B cell (primary cell): ENCODE data around the gene CD28. TPM values are rescaled to one million over a fixed set of nuclear protein-coding genes. Genes with fewer than 3 reads are reported as not detected.

Experiments
- ATAC-seq: fragments of 200-7000 bp; cut with Tn5 transposase; one replicate; pipeline ENCODE4 v1.10.0; 2021; ENCODE audit warnings: low read depth, mild to moderate bottlenecking, moderate number of reproducible peaks, moderate library complexity
- CTCF ChIA-PET: fragments of 350-600 bp; sonication (Branson Sonifier 250); formaldehyde crosslinking; loops from one replicate; lab custom pipeline; 2021; ENCODE audit warnings: antibody characterized with exemption, inconsistent platforms; lab: Charles Lee
- POLR2A ChIA-PET: fragments of 350-600 bp; sonication (Branson Sonifier 250); formaldehyde crosslinking; loops from one replicate; lab custom pipeline; 2021; ENCODE audit warnings: antibody characterized with exemption; lab: Charles Lee
- DNase-seq: peaks from one replicate; pipeline ENCODE4 v3.0.0; 2013
- H2AFZ ChIP-seq: 2 replicates; pipeline ENCODE4 v1.6.1; 2012; ENCODE audit warnings: mild to moderate bottlenecking, low read depth, low read length; ENCODE audit not compliant: insufficient read depth, poor library complexity, severe bottlenecking
- H3K27ac ChIP-seq, 2 donors: 1 replicate in 1 of 2; 2 replicates in 1 of 2; pipeline ENCODE4 v1.5.1; 2012 to 2013; ENCODE audit warnings: low read length in 2 of 2, mild to moderate bottlenecking in 2 of 2, moderate library complexity in 1 of 2
- H3K27me3 ChIP-seq, 4 experiments: fragments of 200-600 bp in 1 of 4; sonication (generic) in 1 of 4; replicated peaks in 1 of 4; 1 replicate in 2 of 4; 2 replicates in 2 of 4; pipeline versions ENCODE4 v1.6.1 to v1.7.0; 2013 to 2016; ENCODE audit warnings: low read length in 3 of 4, mild to moderate bottlenecking in 2 of 4, mixed read lengths in 1 of 4, moderate library complexity in 1 of 4; ENCODE audit not compliant: insufficient read depth in 4 of 4, control insufficient read depth in 3 of 4; ENCODE audit errors: control extremely low read depth in 1 of 4
- H3K36me3 ChIP-seq, 2 experiments: replicated peaks in 1 of 2; 1 replicate in 1 of 2; 2 replicates in 1 of 2; pipeline versions ENCODE4 v1.6.1 to v1.7.1; 2013; ENCODE audit warnings: low read length in 1 of 2; ENCODE audit not compliant: insufficient read depth in 2 of 2, control insufficient read depth in 1 of 2; ENCODE audit errors: control extremely low read depth in 1 of 2, extremely low read depth in 1 of 2
- H3K4me1 ChIP-seq, 2 donors: fragments of 200-600 bp in 1 of 2; sonication (generic) in 1 of 2; 1 replicate in 1 of 2; 2 replicates in 1 of 2; pipeline versions ENCODE4 v1.5.1 to v1.6.1; 2013 to 2017; ENCODE audit warnings: low read length in 2 of 2; ENCODE audit not compliant: control insufficient read depth in 2 of 2, insufficient read depth in 2 of 2
- H3K4me2 ChIP-seq: replicated peaks from 2 replicates; pipeline ENCODE3; 2012; ENCODE audit warnings: mild to moderate bottlenecking, low read depth, low read length; ENCODE audit not compliant: poor library complexity, severe bottlenecking
- H3K4me3 ChIP-seq, 5 experiments: fragments of 200-600 bp in 1 of 5; sonication (generic) in 1 of 5; 1 replicate in 3 of 5; 2 replicates in 2 of 5; pipeline versions ENCODE4 v1.5.1 to v1.7.0; 2011 to 2016; ENCODE audit warnings: low read length in 4 of 5, mild to moderate bottlenecking in 4 of 5, low read depth in 2 of 5, control low read depth in 1 of 5, moderate library complexity in 1 of 5; ENCODE audit not compliant: insufficient read depth in 1 of 5; ENCODE audit errors: control extremely low read depth in 1 of 5, extremely low read depth in 1 of 5
- H3K79me2 ChIP-seq: fragments of 200-600 bp; sonication (generic); one replicate; pipeline ENCODE4 v1.6.0; 2016; ENCODE audit warnings: low read length; ENCODE audit not compliant: control insufficient read depth, insufficient read depth
- H3K9ac ChIP-seq: fragments of 200-600 bp; sonication (generic); 2 replicates; pipeline ENCODE4 v1.6.1; 2017; ENCODE audit warnings: mild to moderate bottlenecking, low read length, moderate library complexity
- H3K9me3 ChIP-seq, 3 donors: one replicate each; pipeline versions ENCODE4 v1.6.1 to v1.7.1; 2013; ENCODE audit warnings: low read length in 2 of 3; ENCODE audit not compliant: control insufficient read depth in 2 of 3, insufficient read depth in 1 of 3; ENCODE audit errors: control extremely low read depth in 1 of 3
- H4K20me1 ChIP-seq: 2 replicates; pipeline ENCODE4 v1.6.0; 2012; ENCODE audit warnings: mild to moderate bottlenecking, low read length; ENCODE audit not compliant: insufficient read depth, control insufficient read depth, poor library complexity, severe bottlenecking
- H3K27ac Mint-ChIP-seq: one replicate; pipeline ENCODE4 v1.8.0; 2021; ENCODE audit warnings: mixed read lengths
- H3K27me3 Mint-ChIP-seq: one replicate; pipeline ENCODE4 v1.8.0; 2021; ENCODE audit warnings: mixed read lengths
- H3K4me1 Mint-ChIP-seq: one replicate; pipeline ENCODE4 v1.8.0; 2021; ENCODE audit warnings: mixed read lengths
- H3K4me3 Mint-ChIP-seq: one replicate; pipeline ENCODE4 v1.8.0; 2021; ENCODE audit warnings: mixed read lengths
- H3K9me3 Mint-ChIP-seq: one replicate; pipeline ENCODE4 v1.8.0; 2022; ENCODE audit warnings: mixed read lengths; ENCODE audit not compliant: insufficient read depth
- CTCF ChIP-seq: fragments of 200-600 bp; IDR thresholded peaks from one replicate; pipeline ENCODE4 v1.8.0; 2022; ENCODE audit warnings: antibody characterized with exemption, mild to moderate bottlenecking
- EZH2 ChIP-seq: IDR thresholded peaks from 2 replicates; pipeline ENCODE4 v1.6.1; 2012; ENCODE audit warnings: borderline replicate concordance, low read depth, mild to moderate bottlenecking, moderate library complexity, low read length; ENCODE audit not compliant: insufficient read depth, poor library complexity, severe bottlenecking
- WGBS: methylation state at CpG from one replicate; pipeline ENCODE4 v1.1.5; 2013; ENCODE audit warnings: missing lambda C conversion rate; ENCODE audit not compliant: insufficient coverage; 5-methylcytosine and 5-hydroxymethylcytosine counted together
- intact Hi-C: fragments of 100-400 bp; cut with micrococcal nuclease; formaldehyde crosslinking; loops from one replicate; pipeline ENCODE4 v1.10.0; 2022
- polyA plus RNA-seq: library from polyadenylated mRNA; depleted of rRNA; stranded (reverse); fragments of >200 nt; gene quantifications from 2 replicates; pipeline ENCODE4 v1.2.3, GENCODE V29; 2012
- total RNA-seq, 2 donors: library from RNA; stranded (reverse); fragments of 120-200 nt in 1 of 2; gene quantifications; 1 replicate in 1 of 2; 2 replicates in 1 of 2; pipeline versions ENCODE4 v1.2.3 to v1.2.4, GENCODE V29; 2013 to 2022

CD28 gene
- total and polyA plus RNA-seq, 2 donors (not counting 1 experiment from before 2014, with no cell fraction given) = 0.18 to 0.37 TPM

GRCh38 chr2:203782262-203782976 lies 76.0 kb downstream of the CD28 start:
- H3K4me3 Mint-ChIP-seq = no peak overlapping the region
- no peak overlapping the region for H3K4me2 ChIP-seq
- intact Hi-C loops = no loop called here

More at GRCh38 chr2:203782262-203782976, 76.0 kb downstream of the CD28 start:
- H3K27me3 ChIP-seq = peaks cover 0 to 7% (median 0%) of the 10 kb centered on the region in 4 experiments
- no peaks in the 10 kb centered on the region for H3K9me3 ChIP-seq
- Mint-ChIP-seq H3K27me3 (peaks cover 20% of the 10 kb centered on the region), H3K27ac (no peak overlapping the region), H3K4me1 (no peaks in the 10 kb centered on the region), H3K9me3 (no peaks in the 10 kb centered on the region)
- no peak overlapping the region for H2AFZ ChIP-seq
- H3K4me3 ChIP-seq = no peak overlapping the region
- 68% methylated on average over 4 of the region's 5 CpGs for WGBS
- POLR2A ChIA-PET = no interaction called here
- no peak overlapping the region for H3K27ac ChIP-seq
- H3K79me2 ChIP-seq = no peaks in the 10 kb centered on the region
- no peak for ATAC-seq
- no peaks in the 10 kb centered on the region for H4K20me1 ChIP-seq
- CTCF ChIA-PET = interaction anchor here (1.8 kb wide), 1 partner anchor 24 kb away, joined by 4 read pairs; no protein-coding TSS in a partner anchor
- DNase-seq = peak; percentile 16
- H3K4me1 ChIP-seq = no peaks in the 10 kb centered on the region
- no peak for TF ChIP-seq EZH2
- peak; percentile 33 for TF ChIP-seq CTCF
- no peak overlapping the region for H3K9ac ChIP-seq
- H3K36me3 ChIP-seq = no peaks in the 10 kb centered on the region
